HG03045 (cell line): ENCODE measurements around the gene RFX6.

ENCODE experiments used
- ATAC-seq: cut with Tn5 transposase; IDR thresholded peaks from one replicate; pipeline ENCODE4 v1.9.1; 2021; ENCODE audit warnings: mild to moderate bottlenecking, moderate library complexity; ENCODE audit not compliant: unreplicated experiment

The RFX6 gene

DNA sequence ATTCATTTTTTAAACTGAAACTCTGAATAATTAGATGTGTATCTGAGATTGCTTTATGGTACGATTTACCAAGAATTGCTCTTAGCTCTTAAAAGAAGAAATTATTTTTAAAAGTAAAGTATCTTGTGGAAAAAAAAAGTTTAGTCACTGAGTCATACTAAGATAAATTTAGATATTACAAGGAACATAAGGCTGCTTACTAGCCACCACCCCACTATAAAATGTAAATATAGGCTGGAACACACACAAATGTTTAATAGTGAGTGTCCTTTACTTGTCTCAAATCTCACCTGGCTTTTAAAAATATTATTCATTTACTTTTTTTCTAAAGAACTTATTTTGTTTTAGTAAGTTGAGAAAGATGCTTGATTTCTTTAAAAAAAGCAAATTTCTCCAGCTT is 17.6 kb downstream of the RFX6 start:
- no peak for ATAC-seq

DNA sequence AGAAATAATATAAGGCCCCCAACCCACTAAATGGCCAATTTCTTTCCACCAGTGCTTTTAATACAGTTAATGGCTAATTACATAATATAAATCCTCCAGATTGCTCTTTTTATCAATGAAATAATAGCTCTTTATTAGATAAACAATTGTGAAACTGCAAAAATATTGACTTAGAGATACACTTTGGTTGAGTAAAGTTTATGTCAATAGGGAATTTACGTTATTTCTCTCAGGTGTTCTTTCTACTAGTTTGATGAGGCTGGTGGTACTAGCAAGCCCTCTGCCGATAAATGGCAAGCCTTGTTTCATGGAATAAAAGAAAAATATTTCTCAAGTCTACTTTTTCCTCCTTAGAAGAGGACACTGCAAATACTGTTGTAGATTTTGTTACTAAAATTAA is 18.9 kb downstream of the RFX6 start:
- ATAC-seq = no peak

DNA sequence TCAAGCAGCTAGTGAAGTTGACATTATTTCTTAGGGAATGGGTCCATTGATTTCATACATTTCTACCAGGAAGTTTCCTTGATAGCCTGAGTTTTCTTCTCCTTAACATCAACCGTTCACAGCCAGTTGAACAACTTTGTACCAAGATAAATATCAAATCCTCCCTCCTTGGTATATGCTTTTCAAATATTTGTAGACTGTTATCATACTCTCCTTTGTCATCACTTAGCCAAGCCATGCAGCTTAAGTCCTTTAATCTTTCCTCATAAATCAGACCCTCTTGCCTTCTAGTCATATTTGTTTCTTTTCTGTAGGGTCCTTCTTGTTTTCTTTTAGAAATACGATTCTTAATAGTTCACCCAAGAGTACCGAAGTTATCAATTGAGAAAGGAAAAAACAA is 25.6 kb downstream of the RFX6 start:
- ATAC-seq = no peak

DNA sequence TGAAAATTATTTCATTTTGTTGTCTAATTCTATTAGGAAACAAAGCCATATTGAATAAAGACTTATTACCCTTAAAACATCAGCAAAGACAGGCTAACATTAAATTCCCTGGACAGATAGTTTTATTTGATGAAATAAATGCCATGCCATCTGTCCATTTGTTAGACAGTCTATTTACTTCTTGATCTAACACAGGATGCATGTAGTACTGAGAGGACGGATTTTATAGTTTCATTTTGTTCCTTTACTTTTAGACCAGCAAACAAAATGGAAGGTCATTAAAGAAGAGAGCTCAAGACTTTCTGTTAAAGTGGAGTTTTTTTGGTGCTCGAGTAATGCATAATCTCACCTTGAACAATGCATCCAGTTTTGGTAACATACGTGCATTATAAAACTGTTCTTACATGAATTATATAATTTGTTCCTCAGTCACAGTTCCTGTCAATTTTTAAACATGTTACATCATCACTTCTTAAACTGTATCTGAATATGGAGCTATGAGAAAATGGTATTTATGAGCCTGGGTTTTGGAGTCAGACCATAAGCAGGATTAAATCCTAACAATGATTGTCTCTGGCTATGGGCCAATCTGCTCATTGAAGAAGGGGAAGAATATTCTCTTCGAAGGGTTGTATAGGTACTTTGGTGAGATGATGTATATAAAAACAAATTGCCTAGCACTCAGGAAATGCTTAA is 46.0 kb downstream of the RFX6 start:
- ATAC-seq = no peak

DNA sequence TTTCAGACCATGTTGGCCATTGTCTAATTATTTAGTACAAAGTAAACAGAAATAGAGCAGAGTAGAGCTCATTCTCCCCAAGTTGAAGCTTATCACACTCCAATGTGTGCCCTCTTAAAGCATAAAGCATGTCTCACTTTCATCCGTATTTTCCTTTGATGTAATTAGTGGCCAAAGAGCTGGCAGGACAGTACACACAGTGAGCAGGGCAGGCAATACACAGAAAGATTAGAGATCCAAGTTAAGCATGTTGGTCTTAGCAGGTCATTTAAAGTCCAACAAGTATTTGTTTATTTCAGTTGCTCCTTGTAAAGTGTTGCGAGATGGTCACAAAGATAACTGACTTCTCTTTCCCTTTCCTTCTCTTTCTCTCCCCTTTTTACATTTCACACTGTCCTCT is 47.2 kb downstream of the RFX6 start:
- no peak for ATAC-seq

DNA sequence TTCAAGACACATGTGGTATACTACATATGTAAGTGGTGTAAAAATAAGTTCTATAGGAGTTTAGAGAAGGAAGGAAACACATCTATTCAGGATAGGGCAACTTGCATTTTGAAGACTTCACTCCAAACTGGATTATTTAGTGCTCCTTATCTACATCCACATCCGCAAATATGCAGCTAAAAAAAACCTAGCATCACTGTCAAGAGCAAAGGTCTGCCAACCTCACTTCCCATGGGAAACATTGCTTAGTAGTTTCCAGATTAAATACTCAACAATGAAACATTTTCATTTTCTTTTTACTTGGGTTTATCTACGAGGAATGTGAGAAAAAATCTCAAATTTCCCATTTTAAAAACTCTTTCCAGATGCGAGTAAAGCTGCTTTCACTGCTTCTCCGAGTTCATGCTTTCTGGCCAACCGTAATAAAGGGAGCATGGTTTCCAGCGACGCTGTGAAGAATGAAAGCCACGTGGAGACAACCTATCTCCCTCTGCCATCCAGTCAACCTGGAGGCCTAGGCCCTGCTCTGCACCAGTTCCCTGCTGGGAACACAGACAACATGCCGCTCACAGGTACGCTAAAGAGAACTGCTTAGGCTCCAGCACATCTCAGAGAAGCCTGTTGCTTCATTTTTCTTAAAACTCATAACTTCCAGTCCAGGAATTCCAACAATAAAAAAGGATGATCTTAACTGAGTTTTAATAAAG is 48.2 kb downstream of the RFX6 start:
- no peak for ATAC-seq

DNA sequence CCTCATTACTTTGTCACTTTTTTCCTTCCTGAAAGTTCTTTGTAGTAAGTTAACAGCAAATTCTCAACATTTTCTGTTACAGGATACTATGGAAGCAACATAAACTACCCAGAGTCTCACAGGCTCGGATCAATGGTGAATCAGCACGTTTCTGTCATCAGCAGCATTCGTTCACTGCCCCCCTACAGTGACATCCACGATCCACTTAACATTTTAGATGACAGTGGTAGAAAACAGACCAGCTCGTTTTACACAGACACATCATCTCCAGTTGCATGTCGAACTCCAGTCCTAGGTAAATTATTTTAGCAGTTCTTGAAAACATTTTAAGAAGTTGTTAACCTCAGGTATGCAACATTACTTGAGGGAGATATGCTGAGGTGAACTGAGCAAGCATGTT is 51.6 kb downstream of the RFX6 start:
- no peak for ATAC-seq

DNA sequence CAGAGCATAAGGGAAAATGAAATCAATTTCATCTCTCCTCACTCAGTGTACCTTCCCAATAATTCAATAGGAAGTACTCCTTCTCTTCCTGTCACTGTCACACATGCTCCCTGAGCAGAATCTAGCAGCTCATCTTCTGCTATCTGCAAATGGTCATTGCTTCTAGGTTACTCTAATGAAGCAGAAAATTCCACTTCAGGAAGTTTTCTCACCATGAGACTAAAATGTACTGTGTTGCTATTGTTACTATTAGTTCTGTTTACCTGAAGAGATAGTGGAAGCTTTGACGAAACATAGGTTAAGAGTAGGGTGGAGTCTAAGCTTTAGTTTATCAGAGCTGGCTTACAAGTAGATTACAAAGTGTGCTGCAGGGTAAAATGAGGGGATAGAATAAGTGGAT is 52.8 kb downstream of the RFX6 start:
- ATAC-seq = no peak

DNA sequence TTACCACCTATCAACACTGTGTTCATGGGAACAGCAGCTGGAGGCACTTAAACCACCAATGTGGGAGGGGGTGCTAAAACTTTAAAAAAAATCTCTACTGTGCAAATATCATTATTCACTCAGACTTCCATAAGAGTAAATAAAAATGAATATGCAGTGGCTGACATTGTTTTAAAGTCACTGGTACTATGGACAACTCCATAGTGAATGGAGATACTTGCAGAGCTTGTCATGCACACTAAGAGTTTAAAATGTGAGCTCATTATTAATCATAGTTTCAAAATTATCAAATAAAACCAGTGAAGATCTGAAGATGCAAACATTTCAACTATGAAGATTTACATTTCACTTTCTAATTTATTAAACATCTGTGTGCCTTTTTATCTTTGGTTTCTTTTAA is 54.4 kb downstream of the RFX6 start:
- ATAC-seq = no peak

DNA sequence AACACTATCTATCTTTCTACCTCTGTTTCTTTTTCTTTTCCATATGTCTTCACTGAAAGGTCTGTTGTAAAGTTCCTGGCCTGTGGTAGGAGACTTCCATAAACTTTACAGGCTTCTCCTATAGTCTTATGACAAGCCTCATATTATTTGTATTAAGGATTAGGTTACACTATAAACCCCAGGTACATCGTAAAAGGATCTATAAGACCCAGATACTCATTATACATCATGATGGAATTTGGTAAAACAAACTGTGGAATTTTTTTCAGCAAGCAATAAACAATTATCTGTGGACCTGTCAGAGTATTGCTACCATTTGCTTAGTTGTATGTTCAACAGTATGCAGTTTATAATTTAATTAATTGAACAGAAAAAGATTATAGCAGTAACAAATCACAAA is 55.5 kb downstream of the RFX6 start:
- no peak for ATAC-seq

DNA sequence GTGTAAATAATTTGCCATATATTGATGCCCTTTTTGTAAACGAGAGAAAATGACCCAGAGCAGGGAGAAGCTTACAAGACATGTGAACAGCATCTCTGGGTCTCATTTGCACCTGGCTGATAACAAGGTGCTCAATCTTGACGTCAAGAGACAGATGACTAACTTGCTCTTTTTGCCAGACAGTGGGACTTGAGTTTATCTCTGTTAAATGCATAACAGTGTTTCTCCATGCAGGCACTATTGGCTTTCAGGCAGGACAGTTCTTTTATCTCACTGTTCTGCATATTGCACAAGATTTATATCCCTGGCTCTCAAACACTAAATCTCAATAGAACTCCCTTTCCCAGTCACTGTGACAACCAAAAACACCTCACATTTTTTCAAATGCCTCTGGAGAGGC is 56.4 kb downstream of the RFX6 start:
- no peak for ATAC-seq

DNA sequence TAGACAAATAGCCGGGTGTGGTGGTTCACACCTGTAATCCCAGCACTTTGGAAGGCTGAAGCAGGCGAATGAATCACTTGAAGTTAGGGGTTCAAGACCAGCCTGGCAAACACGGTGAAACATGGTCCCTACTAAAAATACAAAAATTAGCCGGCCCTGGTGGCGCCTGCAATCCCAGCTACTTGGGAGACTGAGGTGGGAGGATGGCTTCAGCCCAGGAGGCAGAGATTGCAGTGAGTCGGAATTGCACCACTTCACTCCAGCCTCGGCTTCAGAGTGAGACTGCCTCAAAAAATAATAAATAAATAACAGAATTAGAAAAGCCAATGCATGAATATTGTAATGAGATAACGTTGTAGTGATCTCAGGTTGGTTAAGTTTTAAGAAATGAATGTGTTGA is 61.3 kb downstream of the RFX6 start:
- no peak for ATAC-seq

DNA sequence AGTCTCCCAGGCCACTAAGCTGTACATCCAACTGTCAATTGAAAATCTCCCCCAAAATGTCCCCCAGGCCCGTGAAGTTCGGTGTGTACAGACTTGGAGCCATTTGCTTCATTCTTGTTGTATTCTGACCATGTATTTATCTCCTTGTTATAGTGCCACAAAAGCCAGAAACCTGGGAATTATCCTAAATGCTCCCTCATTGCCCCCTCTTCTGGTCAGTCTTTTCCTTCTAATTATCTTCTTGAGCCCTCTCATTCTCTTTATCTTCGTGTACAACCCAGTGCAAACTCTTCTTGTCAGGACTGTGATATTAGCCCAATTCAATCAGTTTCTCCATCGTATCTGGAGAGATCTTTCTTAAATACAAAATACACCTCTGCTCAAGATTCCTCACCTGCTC is 64.7 kb downstream of the RFX6 start:
- ATAC-seq = no peak

DNA sequence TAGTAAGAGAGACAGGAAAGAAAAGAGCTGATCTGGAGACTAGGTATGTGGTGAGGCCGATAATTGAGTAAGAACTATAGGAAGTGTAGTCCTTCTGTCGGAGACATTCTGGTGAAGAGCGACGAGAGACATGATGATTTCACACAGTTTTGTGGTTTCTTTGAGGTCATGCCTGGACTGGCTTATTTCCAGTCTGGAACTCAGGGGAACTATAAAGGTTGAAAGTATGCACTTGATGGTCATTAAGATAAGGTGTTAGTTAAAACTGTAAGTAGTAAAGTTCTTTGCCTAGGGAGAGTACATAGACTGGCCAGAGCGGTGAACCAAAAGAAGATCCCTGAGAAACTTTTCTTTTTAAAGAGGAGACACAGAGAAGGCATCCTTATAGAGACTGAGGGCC is 68.8 kb downstream of the RFX6 start:
- ATAC-seq = no peak

DNA sequence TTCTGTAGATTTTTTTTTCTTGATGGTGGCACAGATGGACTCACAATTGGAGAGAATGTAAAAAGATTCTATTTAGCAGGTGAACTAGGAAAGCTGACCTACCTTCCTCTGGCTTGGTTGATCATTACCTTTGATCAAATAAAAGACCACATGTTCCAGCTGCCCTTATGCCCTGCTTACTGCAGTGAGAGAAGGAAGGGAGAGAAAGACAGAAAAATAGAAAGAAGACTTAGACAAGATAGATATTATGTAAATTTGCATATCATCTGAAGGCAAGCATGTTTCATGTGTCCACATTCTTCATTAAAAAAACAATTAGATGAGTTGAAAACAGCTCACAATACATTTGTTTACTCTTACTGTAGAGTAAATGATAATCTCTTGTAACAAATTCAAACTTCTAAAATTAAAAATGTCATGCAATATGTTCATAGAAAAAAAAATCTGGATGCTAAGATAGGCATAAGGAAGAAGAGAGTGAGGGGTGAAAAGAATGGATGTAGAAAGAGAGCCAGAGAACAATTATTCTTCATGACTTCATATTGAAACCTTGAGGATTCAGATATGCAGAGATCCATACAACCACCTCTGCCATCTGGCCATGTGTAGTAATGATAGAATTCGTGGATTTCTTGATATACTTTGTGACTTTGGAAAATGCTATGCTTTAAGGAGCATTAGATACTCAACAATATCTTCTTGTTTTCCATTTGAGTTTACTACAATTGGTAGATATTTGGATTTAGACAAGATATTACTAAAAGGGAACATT is 71.7 kb downstream of the RFX6 start:
- no peak for ATAC-seq

DNA sequence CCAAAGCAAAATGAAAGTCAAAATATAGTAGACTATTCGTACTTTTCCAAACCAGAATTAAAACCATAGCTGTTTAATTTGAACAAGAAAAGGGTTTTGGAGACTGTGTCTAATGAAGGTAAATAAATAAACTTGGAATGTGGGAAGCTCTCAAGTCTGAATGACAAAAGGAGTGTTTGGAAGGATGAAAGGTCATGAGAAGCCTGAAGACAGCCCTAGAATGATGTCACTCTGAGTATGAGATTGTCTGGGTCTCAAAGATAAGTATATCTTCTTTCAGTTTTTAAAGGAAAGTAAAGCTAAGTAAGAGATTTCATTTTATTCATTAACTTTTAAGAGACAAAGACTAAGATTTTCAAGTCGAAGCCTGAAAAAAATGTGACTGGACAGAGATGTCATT is 72.9 kb downstream of the RFX6 start:
- ATAC-seq = no peak

DNA sequence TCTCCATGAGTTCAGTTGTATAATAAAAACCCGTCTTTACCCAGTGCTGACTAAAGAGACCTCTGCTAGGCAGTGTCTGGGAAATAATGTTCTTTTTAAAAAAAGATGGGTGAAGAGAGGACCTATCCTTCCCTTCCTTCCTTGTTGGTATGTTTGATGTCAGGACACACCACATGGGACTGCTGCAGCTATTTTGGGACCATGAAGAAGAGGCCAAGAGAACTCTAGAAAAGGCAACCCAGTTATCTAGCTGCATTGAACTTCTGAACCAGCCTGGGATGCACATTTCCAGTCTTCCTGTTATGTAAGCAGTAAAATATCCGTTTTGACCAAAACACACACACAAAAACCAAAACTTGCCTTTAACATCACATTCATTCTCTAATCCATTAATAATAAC is 77.3 kb downstream of the RFX6 start:
- no peak for ATAC-seq

DNA sequence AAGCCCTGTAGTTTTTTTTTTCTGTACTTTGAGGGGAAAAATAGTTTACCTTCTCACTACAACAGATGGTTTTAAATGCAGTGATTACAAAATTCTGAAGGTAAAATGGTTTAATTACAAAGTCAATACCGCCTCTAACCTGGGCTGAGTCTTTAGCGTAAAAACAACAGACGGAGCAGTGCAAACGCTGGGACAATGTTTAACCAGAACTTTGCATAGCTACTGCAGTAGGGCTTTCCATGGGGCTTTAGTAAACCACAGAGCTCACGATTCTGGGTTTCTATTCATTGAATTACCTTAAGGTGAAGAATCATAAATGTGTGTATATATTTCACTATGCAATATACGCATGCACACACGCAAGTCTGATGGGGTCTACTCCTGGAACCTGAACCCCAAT is 77.9 kb downstream of the RFX6 start:
- ATAC-seq = no peak

DNA sequence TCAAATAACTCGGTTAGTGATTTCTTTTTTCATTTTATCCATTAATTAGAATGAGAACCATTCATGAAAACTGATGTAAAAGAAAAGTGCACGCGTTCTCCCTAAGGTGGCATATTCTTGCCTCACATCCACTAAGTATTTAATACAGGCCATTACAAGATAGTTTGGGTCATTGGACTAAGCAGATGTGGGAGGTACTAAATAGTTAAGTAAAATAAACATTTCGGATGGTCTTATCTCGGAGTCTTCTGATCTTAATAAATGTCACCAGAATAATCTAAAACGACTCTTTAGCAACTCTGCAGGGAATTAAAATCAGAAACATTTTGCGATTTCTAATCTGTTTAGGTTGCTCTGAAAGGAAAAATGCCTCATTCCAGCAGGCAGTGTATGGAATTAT is 78.7 kb downstream of the RFX6 start:
- ATAC-seq = no peak

DNA sequence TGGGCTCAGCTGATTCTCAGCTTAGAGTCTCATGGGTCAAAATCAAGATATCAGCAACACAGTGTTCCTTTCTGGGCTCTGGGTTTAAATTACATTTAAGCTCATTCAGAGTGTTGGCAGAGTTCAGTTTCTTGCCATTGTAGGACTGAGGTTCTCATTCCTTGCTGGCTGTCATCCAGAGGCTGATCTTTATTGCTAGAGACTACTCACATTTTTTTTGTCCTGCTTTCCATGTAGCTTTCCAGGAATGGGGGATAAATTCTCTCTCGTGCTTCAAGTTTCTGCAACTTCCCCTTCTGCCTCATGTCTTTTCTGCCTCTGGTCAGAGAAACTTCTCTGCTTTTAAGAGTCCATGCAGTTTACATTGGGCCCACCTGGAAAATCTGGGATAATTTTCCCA is 86.9 kb downstream of the RFX6 start:
- ATAC-seq = no peak

DNA sequence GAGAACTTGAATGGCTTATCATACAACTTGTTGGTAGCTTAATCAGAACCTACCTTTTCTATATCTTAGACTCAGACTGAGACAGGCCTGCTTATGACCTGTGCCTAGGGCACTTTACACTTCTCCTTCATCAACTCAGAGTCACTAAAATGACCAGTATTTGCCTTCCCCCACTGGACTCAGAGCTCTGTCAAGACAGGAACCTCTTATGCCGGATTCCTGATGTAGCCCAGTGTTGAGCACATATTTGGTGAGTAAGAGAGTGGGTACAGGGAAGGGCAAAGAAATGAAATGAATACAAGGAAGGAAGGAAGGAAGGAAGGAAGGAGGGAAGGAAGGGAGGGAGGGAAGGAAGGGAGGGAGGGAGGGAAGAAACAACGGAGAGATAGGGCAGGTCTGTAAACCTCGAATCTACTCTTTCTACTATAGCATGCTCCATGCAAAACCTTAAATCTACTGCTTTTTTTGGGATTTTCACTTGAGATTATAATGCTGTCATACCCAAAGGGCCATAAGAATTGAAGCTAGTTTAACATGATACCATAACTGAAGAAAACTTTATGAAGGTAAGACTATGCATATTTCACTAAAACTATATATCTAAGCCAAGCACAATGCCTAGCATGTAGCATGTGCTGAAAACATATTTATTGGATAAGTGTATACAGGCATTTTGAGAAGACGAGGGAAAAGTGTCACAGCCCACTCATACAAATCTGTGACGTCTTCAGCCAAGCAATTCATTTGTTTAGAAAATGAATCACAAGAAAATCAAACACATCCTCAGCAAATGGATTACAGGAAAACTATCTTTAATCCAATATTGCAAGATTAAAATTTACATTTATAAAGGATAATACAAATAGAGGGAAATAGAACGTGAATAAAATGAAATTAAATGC is 89.9 kb downstream of the RFX6 start:
- no peak for ATAC-seq
